Measurements from ENCODE around the gene FLT3LG.
A peak's percentile ranks its signal among the peaks of the same experiment; 100 is the strongest.
"Not testable (repeated sequence)": the region's sequence is repeated elsewhere in the genome, so short reads cannot be mapped to it uniquely, and the experiment has no call there.

The FLT3LG gene

DNA sequence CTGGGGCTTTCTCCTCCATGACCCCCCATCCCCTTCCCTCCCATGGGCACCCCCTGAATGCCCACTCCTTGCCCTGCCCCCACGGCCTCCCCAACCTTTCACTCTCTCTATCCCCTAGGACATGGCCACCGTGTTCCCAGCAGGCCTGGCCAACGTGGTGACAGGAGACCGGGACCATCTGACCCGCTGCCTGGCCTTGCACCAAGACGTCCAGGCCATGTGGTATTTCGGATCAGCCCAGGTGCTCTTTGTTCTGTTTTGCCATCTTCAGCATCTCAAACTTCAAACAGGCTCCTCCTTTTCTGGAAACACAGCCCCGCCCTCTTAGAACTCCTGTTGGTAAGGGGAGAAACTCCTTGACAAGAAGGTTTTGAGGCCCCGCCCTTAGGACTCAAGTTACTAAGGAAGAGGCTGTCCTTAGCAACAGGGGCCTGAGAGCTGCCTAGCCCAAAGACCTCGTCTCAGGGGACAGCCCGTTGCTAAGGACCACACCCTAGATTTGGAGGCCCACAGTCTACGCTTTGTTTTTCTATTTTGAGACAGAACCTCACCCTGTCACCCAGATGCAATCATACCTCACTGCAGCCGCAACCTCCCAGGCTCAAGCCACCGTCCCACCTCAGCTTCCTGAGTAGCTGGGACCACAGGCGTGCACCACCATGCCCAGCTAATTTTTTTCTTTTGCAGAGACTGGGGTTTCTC is 5.1 kb upstream of the FLT3LG start:
- in situ Hi-C loops (cut with MboI; ENCODE audit: low pct_unique_long_range_greater_than_20kb, low sequenced_read_pairs, unreplicated experiment) = no loop called here
- TF ChIP-seq CTCF (IDR thresholded peaks at IDR 0.05; ENCODE audit: extremely low read depth, insufficient read depth, missing control alignments) = no peak
- DNase-seq (ENCODE audit: low spot score) = peak; percentile 91

DNA sequence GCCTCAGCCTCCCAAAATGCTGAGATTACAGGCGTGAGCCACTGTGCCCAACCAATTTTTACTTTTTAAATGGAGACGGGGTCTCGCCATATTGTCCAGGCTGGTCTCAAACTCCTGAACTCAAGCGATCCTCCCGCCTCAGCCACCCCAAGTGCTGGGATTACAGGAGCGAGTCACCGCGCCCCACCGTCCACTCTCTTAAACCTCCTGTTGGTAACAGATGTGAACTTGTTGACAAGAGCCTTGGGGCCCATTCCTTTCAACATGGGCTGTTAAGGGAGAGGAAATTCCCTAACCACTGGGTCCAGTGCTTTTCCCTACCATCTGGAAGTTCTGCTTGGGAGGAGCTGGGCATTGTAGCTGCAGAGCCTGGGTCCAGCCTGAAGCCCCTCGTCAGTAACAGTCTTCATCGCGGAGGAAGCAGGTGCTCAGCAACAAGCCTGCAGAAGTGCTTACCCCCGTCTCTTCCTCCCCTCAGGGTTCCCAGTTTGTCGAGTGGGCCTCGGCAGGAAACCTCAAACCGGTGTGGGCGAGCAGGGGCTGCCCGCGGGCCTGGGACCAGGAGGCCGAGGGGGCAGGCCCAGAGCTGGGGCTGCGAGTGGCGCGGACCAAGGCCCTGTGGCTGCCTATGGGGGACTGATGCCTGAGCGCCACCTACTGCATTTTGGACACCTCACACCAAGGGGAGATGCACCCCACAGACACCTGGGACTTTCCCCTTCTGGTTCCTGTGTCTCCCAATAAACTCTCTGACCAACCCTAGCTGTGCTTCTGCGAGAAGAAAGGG is 4.0 kb upstream of the FLT3LG start:
- peak; percentile 89 for TF ChIP-seq CTCF (IDR thresholded peaks at IDR 0.05; ENCODE audit: extremely low read depth, insufficient read depth, missing control alignments)
- in situ Hi-C loops (cut with MboI; ENCODE audit: low pct_unique_long_range_greater_than_20kb, low sequenced_read_pairs, unreplicated experiment) = no loop called here
- DNase-seq (ENCODE audit: low spot score) = peak; percentile 85

DNA sequence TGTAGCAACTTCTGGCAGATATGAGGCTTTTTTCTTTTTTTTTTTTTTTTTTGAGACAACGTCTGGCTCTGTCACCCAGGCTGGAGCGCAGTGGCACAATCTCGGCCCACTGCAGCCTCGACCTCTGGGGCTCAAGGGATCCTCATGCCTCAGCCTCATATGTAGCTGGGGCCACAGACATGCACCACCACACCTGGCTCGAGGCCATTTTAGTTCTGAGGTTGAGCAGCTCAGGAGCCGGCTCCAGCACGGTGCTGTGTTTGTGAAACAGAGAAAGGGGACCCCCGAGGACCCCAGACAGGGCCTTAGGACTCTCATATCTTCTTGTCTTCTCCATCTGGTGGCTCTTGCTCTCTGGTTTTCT is 3.4 kb upstream of the FLT3LG start:
- in situ Hi-C loops (cut with MboI; ENCODE audit: low pct_unique_long_range_greater_than_20kb, low sequenced_read_pairs, unreplicated experiment) = no loop called here
- DNase-seq (ENCODE audit: low spot score) = no peak
- TF ChIP-seq CTCF (IDR thresholded peaks at IDR 0.05; ENCODE audit: extremely low read depth, insufficient read depth, missing control alignments) = no peak

GRCh38 chr19:49472936-49473335 is 1.1 kb upstream of the FLT3LG start:
- no peak for DNase-seq (ENCODE audit: low spot score)
- no peak for TF ChIP-seq CTCF (IDR thresholded peaks at IDR 0.05; ENCODE audit: extremely low read depth, insufficient read depth, missing control alignments)
- in situ Hi-C loops (cut with MboI; ENCODE audit: low pct_unique_long_range_greater_than_20kb, low sequenced_read_pairs, unreplicated experiment) = no loop called here

DNA sequence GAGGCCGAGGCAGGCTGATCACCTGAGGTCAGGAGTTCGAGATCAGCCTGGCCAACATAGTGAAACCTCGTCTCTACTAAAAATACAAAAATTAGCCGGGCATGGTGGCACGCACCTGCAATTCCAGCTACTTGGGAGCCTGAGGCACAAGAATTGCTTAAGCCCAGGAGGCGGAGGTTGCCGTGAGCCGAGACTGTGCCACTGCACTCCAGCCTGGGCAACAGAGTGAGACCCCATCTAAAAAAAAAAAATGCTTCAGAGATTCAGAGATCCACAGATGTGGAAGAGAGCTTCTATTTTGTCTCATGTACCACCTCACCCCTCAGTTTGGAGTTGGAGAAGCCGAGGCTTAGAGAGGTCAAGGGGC is 531 bp upstream of the FLT3LG start:
- DNase-seq (ENCODE audit: low spot score); in situ Hi-C loops (cut with MboI; ENCODE audit: low pct_unique_long_range_greater_than_20kb, low sequenced_read_pairs, unreplicated experiment): not testable (repeated sequence)

DNA sequence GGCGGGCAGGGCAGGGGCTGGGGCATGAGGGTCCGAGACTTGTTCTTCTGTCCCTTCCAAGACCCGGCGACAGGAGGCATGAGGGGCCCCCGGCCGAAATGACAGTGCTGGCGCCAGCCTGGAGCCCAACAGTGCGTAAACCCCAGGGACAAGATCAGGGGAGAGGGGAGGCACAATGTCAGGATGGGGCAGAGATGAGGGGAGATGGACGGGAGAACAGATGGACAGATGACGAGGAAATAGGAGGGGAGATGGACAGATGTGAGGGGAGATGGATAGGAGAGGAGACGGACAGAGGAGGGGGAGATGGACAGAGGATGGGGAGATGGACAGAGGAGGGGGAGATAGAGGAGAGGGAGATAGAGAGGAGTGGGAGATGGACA is 518 bp downstream of the FLT3LG start:
- TF ChIP-seq CTCF (IDR thresholded peaks at IDR 0.05; ENCODE audit: extremely low read depth, insufficient read depth, missing control alignments) = no peak
- no peak for DNase-seq (ENCODE audit: low spot score)
- in situ Hi-C loops (cut with MboI; ENCODE audit: low pct_unique_long_range_greater_than_20kb, low sequenced_read_pairs, unreplicated experiment) = no loop called here

GRCh38 chr19:49475191-49475917 is 1.3 kb downstream of the FLT3LG start:
- TF ChIP-seq CTCF (IDR thresholded peaks at IDR 0.05; ENCODE audit: extremely low read depth, insufficient read depth, missing control alignments) = no peak
- no peak for DNase-seq (ENCODE audit: low spot score)
- in situ Hi-C loops (cut with MboI; ENCODE audit: low pct_unique_long_range_greater_than_20kb, low sequenced_read_pairs, unreplicated experiment) = no loop called here
